OCI-LY7 (cell line): Measurements from ENCODE around the gene RORC.

ENCODE experiments used
- CTCF ChIP-seq: fragments of 200-600 bp; sonication (generic); conservative IDR thresholded peaks from 2 replicates; pipeline ENCODE4 v1.5.1; 2014; ENCODE audit warnings: mild to moderate bottlenecking, antibody characterized with exemption, low read length, moderate library complexity, mixed read lengths
- EZH2phosphoT487 ChIP-seq: fragments of 200-600 bp; sonication (generic); IDR thresholded peaks from 2 replicates; pipeline ENCODE4 v1.6.1; 2018; ENCODE audit warnings: low read depth, borderline replicate concordance, mild to moderate bottlenecking, mixed run types, antibody characterized with exemption, low read length, moderate library complexity, mixed read lengths

GRCh38 chr1:151806170-151806569, 25.4 kb downstream of the RORC start:
- no peak for TF ChIP-seq CTCF
- TF ChIP-seq EZH2phosphoT487: no peak
